Endothelial cell (in vitro differentiated cells): ENCODE data around the gene CD163. TPM values are rescaled to one million over a fixed set of nuclear protein-coding genes. Genes with fewer than 3 reads are reported as not detected.
"Not testable (repeated sequence)": the region's sequence is repeated elsewhere in the genome, so short reads cannot be mapped to it uniquely, and the experiment has no call there.

Experiments used
- DNase-seq: peaks from one replicate; pipeline ENCODE4 v3.0.0; 2021; ENCODE audit warnings: low spot score
- H3K27ac Mint-ChIP-seq: one replicate; pipeline ENCODE4 v1.8.0; 2021; ENCODE audit warnings: mixed read lengths, inconsistent platforms; ENCODE audit not compliant: unreplicated experiment
- H3K27me3 Mint-ChIP-seq: one replicate; pipeline ENCODE4 v1.8.0; 2021; ENCODE audit warnings: mild to moderate bottlenecking, moderate library complexity, mixed read lengths, inconsistent platforms; ENCODE audit not compliant: unreplicated experiment
- H3K36me3 Mint-ChIP-seq: one replicate; pipeline ENCODE4 v1.8.0; 2021; ENCODE audit warnings: mild to moderate bottlenecking, low read depth, mixed read lengths, inconsistent platforms; ENCODE audit not compliant: unreplicated experiment
- H3K4me1 Mint-ChIP-seq: one replicate; pipeline ENCODE4 v1.8.0; 2021; ENCODE audit warnings: mild to moderate bottlenecking, mixed read lengths, inconsistent platforms; ENCODE audit not compliant: unreplicated experiment
- H3K4me3 Mint-ChIP-seq: one replicate; pipeline ENCODE4 v1.8.0; 2021; ENCODE audit warnings: mild to moderate bottlenecking, mixed read lengths, inconsistent platforms; ENCODE audit not compliant: unreplicated experiment
- H3K9me3 Mint-ChIP-seq: one replicate; pipeline ENCODE4 v1.8.0; 2021; ENCODE audit warnings: mixed read lengths, inconsistent platforms; ENCODE audit not compliant: unreplicated experiment
- CTCF ChIP-seq: fragments of 200-600 bp; sonication (generic); IDR thresholded peaks from one replicate; pipeline ENCODE4 v1.5.0; 2021; ENCODE audit warnings: antibody characterized with exemption; ENCODE audit not compliant: unreplicated experiment
- long read RNA-seq: library from polyadenylated mRNA; unstranded; transcript quantifications from one replicate; pipeline ENCODE4 v2.0.0, GENCODE V29; 2020; ENCODE audit not compliant: unreplicated experiment
- total RNA-seq: library from RNA; stranded (reverse); fragmentation: NEBNext Ultra II Directional; extraction: Animal tissue kit (Norgen Biotek cat#: 25700); gene quantifications from one replicate; pipeline ENCODE4 v1.2.1, GENCODE V29; 2021; ENCODE audit not compliant: unreplicated experiment

The CD163 gene
- total RNA-seq: 0.90 TPM
- long read RNA-seq: 0 reads

- Mint-ChIP-seq H3K27me3 (no peaks in the 10 kb centered on the region), H3K4me1 (peaks cover 5% of the 10 kb centered on the region), H3K9me3 (no peaks in the 10 kb centered on the region), H3K36me3 (no peaks in the 10 kb centered on the region), H3K4me3 (no peak within 1 kb of the TSS), H3K27ac (no peak within 1 kb of the TSS)
- TF ChIP-seq CTCF: no peak
- DNase-seq: no peak
Measured at GRCh38 chr12:7503686-7504415, at the start of gene CD163. TSS of gene CD163 (minus strand) at chr12:7503777. CDS start at chr12:7503690, 87 bp downstream.

GRCh38 chr12:7542813-7543212, 39.2 kb upstream of the CD163 start:
- H3K27ac Mint-ChIP-seq: no peak overlapping the region
- H3K4me1 Mint-ChIP-seq: peaks cover 4% of the 10 kb centered on the region
- no peak overlapping the region for H3K4me3 Mint-ChIP-seq
- H3K9me3 Mint-ChIP-seq: no peaks in the 10 kb centered on the region
- TF ChIP-seq CTCF: no peak
- no peaks in the 10 kb centered on the region for H3K36me3 Mint-ChIP-seq
- DNase-seq: no peak
- H3K27me3 Mint-ChIP-seq: no peaks in the 10 kb centered on the region

GRCh38 chr12:7542046-7542445, 38.5 kb upstream of the CD163 start:
- DNase-seq: no peak
- H3K4me3 Mint-ChIP-seq: no peak overlapping the region
- no peak overlapping the region for H3K27ac Mint-ChIP-seq
- H3K27me3 Mint-ChIP-seq: no peaks in the 10 kb centered on the region
- H3K36me3 Mint-ChIP-seq: no peaks in the 10 kb centered on the region
- no peaks in the 10 kb centered on the region for H3K9me3 Mint-ChIP-seq
- H3K4me1 Mint-ChIP-seq: no peaks in the 10 kb centered on the region
- no peak for TF ChIP-seq CTCF

GRCh38 chr12:7514416-7514815, 10.8 kb upstream of the CD163 start:
- Mint-ChIP-seq H3K27ac (no peak overlapping the region), H3K9me3 (no peaks in the 10 kb centered on the region), H3K36me3 (no peaks in the 10 kb centered on the region), H3K4me1 (no peaks in the 10 kb centered on the region), H3K4me3 (no peak overlapping the region), H3K27me3 (peaks cover 1% of the 10 kb centered on the region)
- DNase-seq: no peak
- TF ChIP-seq CTCF: no peak

- no peaks in the 10 kb centered on the region for H3K4me1 Mint-ChIP-seq
- no peak for DNase-seq
- no peak overlapping the region for H3K27ac Mint-ChIP-seq
- no peaks in the 10 kb centered on the region for H3K36me3 Mint-ChIP-seq
- H3K27me3 Mint-ChIP-seq: no peaks in the 10 kb centered on the region
- no peaks in the 10 kb centered on the region for H3K9me3 Mint-ChIP-seq
- TF ChIP-seq CTCF: no peak
- no peak overlapping the region for H3K4me3 Mint-ChIP-seq
Measured at GRCh38 chr12:7512553-7512952, 9.0 kb upstream of the CD163 start.

GRCh38 chr12:7509793-7510470, 6.4 kb upstream of the CD163 start:
- H3K4me3 Mint-ChIP-seq: not testable (repeated sequence)

More at GRCh38 chr12:7509793-7510470, 6.4 kb upstream of the CD163 start:
- DNase-seq, H3K4me1 Mint-ChIP-seq, H3K9me3 Mint-ChIP-seq, H3K27me3 Mint-ChIP-seq, H3K36me3 Mint-ChIP-seq, H3K27ac Mint-ChIP-seq: not testable (repeated sequence)
